OCI-LY7 (cell line): ENCODE data around the gene DTX1. TPM values are rescaled to one million over a fixed set of nuclear protein-coding genes. Genes with fewer than 3 reads are reported as not detected.

Experiments used
- BruUV-seq: library from RNA; stranded (reverse); fragments of 400-500 nt; replicated peaks from 2 replicates; lab custom pipeline; 2021; lab: Mats Ljungman, UMichigan
- CTCF ChIA-PET: fragments of 300-600 bp; sonication (Branson Sonifier 250); formaldehyde crosslinking; loops from one replicate; lab custom pipeline; 2022; ENCODE audit warnings: antibody characterized with exemption; ENCODE audit not compliant: unreplicated experiment; lab: Charles Lee
- POLR2A ChIA-PET: fragments of 300-600 bp; sonication (Branson Sonifier 250); formaldehyde crosslinking; loops from one replicate; lab custom pipeline; 2022; ENCODE audit warnings: antibody characterized with exemption; lab: Charles Lee
- DNase-seq: peaks from one replicate; pipeline ENCODE4 v3.0.0-alpha.2; 2015; ENCODE audit warnings: low spot score
- H2AFZ ChIP-seq: fragments of 200-600 bp; sonication (generic), shearing (Covaris generic); 2 replicates; pipeline ENCODE4 v1.6.1; 2014; ENCODE audit warnings: mild to moderate bottlenecking, antibody characterized with exemption, low read length, moderate library complexity
- H3K27ac ChIP-seq: fragments of 200-600 bp; sonication (generic); 2 replicates; pipeline ENCODE4 v1.5.1; 2014; ENCODE audit warnings: mixed run types, low read depth, mild to moderate bottlenecking, moderate library complexity, low read length, inconsistent platforms; ENCODE audit not compliant: poor library complexity, severe bottlenecking
- H3K36me3 ChIP-seq: fragments of 200-600 bp; sonication (generic); 2 replicates; pipeline ENCODE4 v1.6.1; 2014; ENCODE audit warnings: mild to moderate bottlenecking, antibody characterized with exemption, low read length, moderate library complexity, mixed read lengths; ENCODE audit not compliant: insufficient read depth
- H3K4me1 ChIP-seq: fragments of 200-600 bp; sonication (generic); 2 replicates; pipeline ENCODE4 v1.5.1; 2014; ENCODE audit warnings: mild to moderate bottlenecking, low read length; ENCODE audit not compliant: insufficient read depth, poor library complexity, severe bottlenecking
- H3K4me2 ChIP-seq: fragments of 200-600 bp; sonication (generic); 2 replicates; pipeline ENCODE4 v1.6.1; 2014; ENCODE audit warnings: mild to moderate bottlenecking, low read length
- H3K4me3 ChIP-seq: fragments of 200-600 bp; sonication (generic); 2 replicates; pipeline ENCODE4 v1.5.1; 2014; ENCODE audit warnings: mild to moderate bottlenecking, low read depth, low read length; ENCODE audit not compliant: poor library complexity, severe bottlenecking
- H3K79me2 ChIP-seq: fragments of 200-600 bp; sonication (generic); 2 replicates; pipeline ENCODE4 v1.6.1; 2016; ENCODE audit warnings: low read depth, mild to moderate bottlenecking, low read length, moderate library complexity, mixed read lengths; ENCODE audit not compliant: insufficient read depth
- H3K9me2 ChIP-seq: fragments of 200-600 bp; sonication (generic); 2 replicates; pipeline ENCODE4 v1.6.1; 2016; ENCODE audit warnings: mild to moderate bottlenecking, low read length, mixed read lengths; ENCODE audit not compliant: insufficient read depth
- H3K9me3 ChIP-seq: fragments of 200-600 bp; sonication (generic); 2 replicates; pipeline ENCODE4 v1.6.1; 2014; ENCODE audit warnings: mild to moderate bottlenecking, mixed run types, low read length, mixed read lengths
- H4K20me1 ChIP-seq: fragments of 200-600 bp; sonication (generic); 2 replicates; pipeline ENCODE4 v1.6.1; 2014; ENCODE audit warnings: mild to moderate bottlenecking, antibody characterized with exemption, low read length, moderate library complexity, mixed read lengths; ENCODE audit not compliant: insufficient read depth
- EZH2phosphoT487 ChIP-seq: fragments of 200-600 bp; sonication (generic); IDR thresholded peaks from 2 replicates; pipeline ENCODE4 v1.6.1; 2018; ENCODE audit warnings: low read depth, borderline replicate concordance, mild to moderate bottlenecking, mixed run types, antibody characterized with exemption, low read length, moderate library complexity, mixed read lengths
- intact Hi-C: fragments of 100-400 bp; cut with micrococcal nuclease; formaldehyde crosslinking; loops from one replicate; pipeline ENCODE4 v1.10.0; 2022; ENCODE audit not compliant: unreplicated experiment
- total RNA-seq, 2 experiments: library from RNA; depleted of rRNA in 1 of 2; stranded (reverse); fragments of >200 nt in 1 of 2; shearing (Covaris generic) in 1 of 2; gene quantifications; 2 replicates each; pipeline ENCODE4 v1.2.3, GENCODE V29; 2014 to 2022
- TF ChIP-seq, protein P1 (sequence below): fragments of 200-600 bp; sonication (generic); conservative IDR thresholded peaks from 2 replicates; pipeline ENCODE4 v1.5.1; 2014; ENCODE audit warnings: mild to moderate bottlenecking, antibody characterized with exemption, low read length, moderate library complexity, mixed read lengths

The DTX1 gene
- total RNA-seq, 2 experiments from 2014 or later: 293 to 535 TPM

GRCh38 chr12:113104953-113105510 is 48.5 kb downstream of the DTX1 start:
- Histone ChIP-seq H3K27ac (no peak overlapping the region), H3K4me2 (no peak overlapping the region), H4K20me1 (no peaks in the 10 kb centered on the region), H3K9me2 (no peaks in the 10 kb centered on the region), H3K79me2 (no peaks in the 10 kb centered on the region), H2AFZ (no peak overlapping the region), H3K9me3 (no peaks in the 10 kb centered on the region), H3K36me3 (peaks cover 85% of the 10 kb centered on the region), H3K4me3 (no peak overlapping the region), H3K4me1 (peaks cover 62% of the 10 kb centered on the region)
- DNase-seq: no peak
- no peak for TF ChIP-seq EZH2phosphoT487
- TF ChIP-seq, protein P1, sequence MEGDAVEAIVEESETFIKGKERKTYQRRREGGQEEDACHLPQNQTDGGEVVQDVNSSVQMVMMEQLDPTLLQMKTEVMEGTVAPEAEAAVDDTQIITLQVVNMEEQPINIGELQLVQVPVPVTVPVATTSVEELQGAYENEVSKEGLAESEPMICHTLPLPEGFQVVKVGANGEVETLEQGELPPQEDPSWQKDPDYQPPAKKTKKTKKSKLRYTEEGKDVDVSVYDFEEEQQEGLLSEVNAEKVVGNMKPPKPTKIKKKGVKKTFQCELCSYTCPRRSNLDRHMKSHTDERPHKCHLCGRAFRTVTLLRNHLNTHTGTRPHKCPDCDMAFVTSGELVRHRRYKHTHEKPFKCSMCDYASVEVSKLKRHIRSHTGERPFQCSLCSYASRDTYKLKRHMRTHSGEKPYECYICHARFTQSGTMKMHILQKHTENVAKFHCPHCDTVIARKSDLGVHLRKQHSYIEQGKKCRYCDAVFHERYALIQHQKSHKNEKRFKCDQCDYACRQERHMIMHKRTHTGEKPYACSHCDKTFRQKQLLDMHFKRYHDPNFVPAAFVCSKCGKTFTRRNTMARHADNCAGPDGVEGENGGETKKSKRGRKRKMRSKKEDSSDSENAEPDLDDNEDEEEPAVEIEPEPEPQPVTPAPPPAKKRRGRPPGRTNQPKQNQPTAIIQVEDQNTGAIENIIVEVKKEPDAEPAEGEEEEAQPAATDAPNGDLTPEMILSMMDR: no peak
- intact Hi-C loops: no loop called here
- ChIA-PET POLR2A (interaction anchor here (0.6 to 1.9 kb wide), 3 partner anchors 16 to 46 kb away, joined by 3 to 5 read pairs (median 4); no protein-coding TSS in a partner anchor), CTCF (no interaction called here)
- TSS peak; percentile 32 for BruUV-seq

- Histone ChIP-seq H3K79me2 (no peaks in the 10 kb centered on the region), H4K20me1 (no peaks in the 10 kb centered on the region), H3K4me2 (no peak overlapping the region), H3K9me2 (no peaks in the 10 kb centered on the region), H2AFZ (no peak overlapping the region), H3K36me3 (peaks cover 85% of the 10 kb centered on the region), H3K4me3 (no peak overlapping the region), H3K27ac (peak overlapping the region; percentile 23), H3K4me1 (peaks cover 62% of the 10 kb centered on the region), H3K9me3 (no peaks in the 10 kb centered on the region)
- no TSS peak for BruUV-seq
- TF ChIP-seq, protein P1: 0 out of 2 replicates have a peak, but pooled peaks have one; percentile 21
- TF ChIP-seq EZH2phosphoT487: no peak
- no peak for DNase-seq
- intact Hi-C loops: loop anchor here (1.0 kb wide), 1 partner anchor 48 kb away; no protein-coding TSS in a partner anchor
- ChIA-PET POLR2A (no interaction called here), CTCF (no interaction called here)
Measured at GRCh38 chr12:113105606-113106271, 49.2 kb downstream of the DTX1 start.

GRCh38 chr12:113106361-113106760 is 49.8 kb downstream of the DTX1 start:
- TF ChIP-seq, protein P1: no peak
- Histone ChIP-seq H3K4me3 (no peak overlapping the region), H3K27ac (peak overlapping the region; percentile 23), H3K4me2 (no peak overlapping the region), H3K9me3 (no peaks in the 10 kb centered on the region), H3K4me1 (peaks cover 55% of the 10 kb centered on the region), H3K36me3 (peaks cover 87% of the 10 kb centered on the region), H2AFZ (no peak overlapping the region), H4K20me1 (no peaks in the 10 kb centered on the region), H3K79me2 (no peaks in the 10 kb centered on the region), H3K9me2 (no peaks in the 10 kb centered on the region)
- no peak for DNase-seq
- intact Hi-C loops: loop anchor here (1.0 kb wide), 1 partner anchor 47 kb away; no protein-coding TSS in a partner anchor
- CTCF ChIA-PET: no interaction called here
- POLR2A ChIA-PET: interaction anchor here (0.9 kb wide), 1 partner anchor 14 kb away, joined by 5 read pairs; no protein-coding TSS in a partner anchor
- BruUV-seq: no TSS peak
